Thyroid gland (tissue), 4 donors: ENCODE results near the gene ENDOG. TPM values are rescaled to one million over a fixed set of nuclear protein-coding genes. Genes with fewer than 3 reads are reported as not detected.
"Not testable (repeated sequence)": the region's sequence is repeated elsewhere in the genome, so short reads cannot be mapped to it uniquely, and the experiment has no call there.

Experiments
- DNase-seq, 2 donors: peaks; one replicate each; pipeline ENCODE4 v3.0.0-alpha.2; 2019
- H3K27ac ChIP-seq, 3 donors: fragments of 200-600 bp; sonication (generic); 1 replicate in 2 of 3; 2 replicates in 1 of 3; pipeline ENCODE4 v1.5.1; 2016 to 2019; ENCODE audit warnings: mild to moderate bottlenecking in 1 of 3, moderate library complexity in 1 of 3
- H3K27me3 ChIP-seq: fragments of 200-600 bp; sonication (generic); one replicate; pipeline ENCODE4 v1.5.1; 2019
- H3K36me3 ChIP-seq, 2 donors: fragments of 200-600 bp; sonication (generic); one replicate each; pipeline ENCODE4 v1.5.1; 2016 to 2019
- H3K4me1 ChIP-seq, 2 donors: fragments of 200-600 bp; sonication (generic); one replicate each; pipeline ENCODE4 v1.5.1; 2017 to 2019
- H3K4me3 ChIP-seq, 3 donors: fragments of 200-600 bp; sonication (generic); replicated peaks in 1 of 3; 1 replicate in 2 of 3; 2 replicates in 1 of 3; pipeline ENCODE4 v1.5.1; 2016; ENCODE audit warnings: mild to moderate bottlenecking in 1 of 3
- H3K9me3 ChIP-seq: fragments of 200-600 bp; sonication (generic); one replicate; pipeline ENCODE4 v1.5.1; 2017
- POLR2A ChIP-seq, 2 donors: fragments of 450-650 bp; IDR thresholded peaks; one replicate each; pipeline ENCODE4 v1.6.1; 2017; ENCODE audit warnings: antibody characterized with exemption in 2 of 2, mild to moderate bottlenecking in 2 of 2, moderate library complexity in 1 of 2
- WGBS, 2 donors: methylation state at CpG; one replicate each; pipeline ENCODE4 v1.1.5; 2017; 5-methylcytosine and 5-hydroxymethylcytosine counted together
- intact Hi-C: fragments of 100-400 bp; cut with DNase I; formaldehyde crosslinking; loops from one replicate; pipeline ENCODE4 v1.15.1; 2023
- total RNA-seq, 4 donors: library from RNA; depleted of rRNA; stranded (reverse); fragments of >200 nt; gene quantifications; one replicate each; pipeline ENCODE4 v1.2.3, GENCODE V29; 2016
- TF ChIP-seq, protein P1 (sequence below), 6 experiments: fragments of 200-600 bp in 3 of 6; fragments of 450-650 bp in 3 of 6; sonication (generic) in 3 of 6; IDR thresholded peaks; one replicate each; pipeline ENCODE4 v1.5.1; 2016 to 2019; ENCODE audit warnings: antibody characterized with exemption in 6 of 6, mild to moderate bottlenecking in 2 of 6, inconsistent platforms in 1 of 6, moderate library complexity in 1 of 6

ENDOG gene
- total RNA-seq, 4 donors from 2014 or later = 15.2 to 74.6 (median 40.1) TPM

DNA sequence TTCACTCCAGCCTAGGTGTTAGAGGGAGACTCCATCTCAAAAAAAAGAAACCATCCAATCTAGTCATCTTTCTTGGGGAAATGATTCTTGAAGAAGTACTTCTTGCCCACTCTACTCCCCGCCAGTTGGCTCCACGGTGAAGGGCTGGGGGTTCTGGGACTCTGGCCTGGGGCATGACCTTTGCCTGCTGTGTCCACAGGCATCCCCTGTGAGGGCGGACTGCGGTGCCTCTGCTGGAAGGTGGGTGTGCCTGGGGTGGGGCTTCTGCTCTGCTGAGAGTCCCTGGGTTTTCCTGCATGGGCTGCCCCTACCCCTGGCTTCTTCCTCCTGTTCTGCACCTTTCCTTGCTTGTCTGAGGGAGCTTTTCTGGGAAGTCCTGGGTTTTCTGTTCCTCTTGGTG, 27.8 kb upstream of the ENDOG start:
- TF ChIP-seq, protein P1, sequence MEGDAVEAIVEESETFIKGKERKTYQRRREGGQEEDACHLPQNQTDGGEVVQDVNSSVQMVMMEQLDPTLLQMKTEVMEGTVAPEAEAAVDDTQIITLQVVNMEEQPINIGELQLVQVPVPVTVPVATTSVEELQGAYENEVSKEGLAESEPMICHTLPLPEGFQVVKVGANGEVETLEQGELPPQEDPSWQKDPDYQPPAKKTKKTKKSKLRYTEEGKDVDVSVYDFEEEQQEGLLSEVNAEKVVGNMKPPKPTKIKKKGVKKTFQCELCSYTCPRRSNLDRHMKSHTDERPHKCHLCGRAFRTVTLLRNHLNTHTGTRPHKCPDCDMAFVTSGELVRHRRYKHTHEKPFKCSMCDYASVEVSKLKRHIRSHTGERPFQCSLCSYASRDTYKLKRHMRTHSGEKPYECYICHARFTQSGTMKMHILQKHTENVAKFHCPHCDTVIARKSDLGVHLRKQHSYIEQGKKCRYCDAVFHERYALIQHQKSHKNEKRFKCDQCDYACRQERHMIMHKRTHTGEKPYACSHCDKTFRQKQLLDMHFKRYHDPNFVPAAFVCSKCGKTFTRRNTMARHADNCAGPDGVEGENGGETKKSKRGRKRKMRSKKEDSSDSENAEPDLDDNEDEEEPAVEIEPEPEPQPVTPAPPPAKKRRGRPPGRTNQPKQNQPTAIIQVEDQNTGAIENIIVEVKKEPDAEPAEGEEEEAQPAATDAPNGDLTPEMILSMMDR (IDR thresholded peaks at IDR 0.05) = no peak
- TF ChIP-seq POLR2A (IDR thresholded peaks at IDR 0.05) = no peak
- DNase-seq = no peak
- peaks cover 26 to 29% of the 10 kb centered on the region in 2 donors for H3K36me3 ChIP-seq
- intact Hi-C loops = no loop called here
- H3K27me3 ChIP-seq = no peaks in the 10 kb centered on the region
- no peak overlapping the region for H3K27ac ChIP-seq
- 86 to 89% methylated on average over 4 of the region's 4 CpGs for WGBS, 2 donors
- peaks cover 8 to 12% of the 10 kb centered on the region in 2 donors for H3K4me1 ChIP-seq
- H3K4me3 ChIP-seq = no peak overlapping the region
- no peaks in the 10 kb centered on the region for H3K9me3 ChIP-seq

GRCh38 chr9:128792134-128792533, 26.2 kb upstream of the ENDOG start:
- WGBS, 2 donors = 91 to 99% methylated on average over 7 to 9 of the region's 9 CpGs
- intact Hi-C loops = no loop called here
- TF ChIP-seq POLR2A (IDR thresholded peaks at IDR 0.05) = no peak
- TF ChIP-seq, protein P1 (IDR thresholded peaks at IDR 0.05) = no peak
- Histone ChIP-seq H3K4me1 (peaks cover 7 to 8% of the 10 kb centered on the region in 2 donors), H3K9me3 (no peaks in the 10 kb centered on the region), H3K27ac (no peak overlapping the region), H3K36me3 (peaks cover 32 to 35% of the 10 kb centered on the region in 2 donors), H3K27me3 (no peaks in the 10 kb centered on the region), H3K4me3 (no peak overlapping the region)
- no peak for DNase-seq

DNA sequence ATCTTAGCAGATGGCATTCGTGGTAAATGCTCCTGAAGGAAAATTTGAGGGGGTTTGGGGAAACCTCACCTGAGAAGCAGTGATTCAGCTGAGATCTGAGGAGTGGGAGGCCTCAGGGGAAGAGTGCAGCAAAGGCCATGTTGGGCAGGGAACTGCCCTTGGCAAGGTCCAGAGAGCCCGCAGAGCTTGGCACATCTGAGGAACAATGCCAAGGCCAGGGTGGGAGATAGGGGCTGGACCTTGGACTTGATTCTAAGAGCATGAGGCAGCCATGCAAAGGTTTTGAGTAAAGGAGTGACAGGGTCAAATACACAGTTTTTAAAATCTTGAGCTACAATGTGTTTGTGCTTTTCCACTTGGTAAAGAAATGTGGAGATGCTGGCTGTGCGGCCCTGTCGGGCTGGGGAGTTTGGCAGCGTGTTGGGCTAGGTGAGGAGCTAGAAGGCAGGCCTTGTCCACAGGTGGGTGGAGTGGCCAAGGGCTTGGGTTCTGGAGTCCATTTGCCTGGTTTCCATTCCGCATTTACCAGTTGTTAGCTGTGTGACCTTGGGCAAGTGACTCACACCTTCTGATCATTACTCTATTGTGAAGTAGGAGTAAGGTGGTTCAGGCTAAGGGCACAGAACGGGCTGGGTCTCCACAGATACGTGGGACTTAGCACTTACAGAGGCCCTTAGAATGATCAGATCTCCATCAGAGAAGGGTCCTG, 25.2 kb upstream of the ENDOG start:
- WGBS, 2 donors = 92 to 96% methylated on average over 8 of the region's 8 CpGs
- intact Hi-C loops = no loop called here
- H3K36me3 ChIP-seq = peaks cover 40 to 45% of the 10 kb centered on the region in 2 donors

GRCh38 chr9:128794961-128795360, 23.3 kb upstream of the ENDOG start:
- H3K9me3 ChIP-seq, H3K4me1 ChIP-seq, H3K4me3 ChIP-seq, intact Hi-C loops, H3K27me3 ChIP-seq, H3K27ac ChIP-seq, DNase-seq: not testable (repeated sequence)
- peaks cover 48 to 59% of the 10 kb centered on the region in 2 donors for H3K36me3 ChIP-seq
- 45 to 50% methylated on average over 2 of the region's 2 CpGs for WGBS, 2 donors

More for the DNA sequence above, 25.2 kb upstream of the ENDOG start:
- TF ChIP-seq POLR2A (IDR thresholded peaks at IDR 0.05) = no peak
- TF ChIP-seq, protein P1 (IDR thresholded peaks at IDR 0.05) = no peak
- H3K4me1 ChIP-seq = peaks cover 3% of the 10 kb centered on the region in 2 donors
- H3K9me3 ChIP-seq = no peaks in the 10 kb centered on the region
- H3K27me3 ChIP-seq = no peaks in the 10 kb centered on the region
- no peak overlapping the region for H3K27ac ChIP-seq
- no peak for DNase-seq
- H3K4me3 ChIP-seq = no peak overlapping the region

GRCh38 chr9:128798896-128799295, 19.4 kb upstream of the ENDOG start:
- Histone ChIP-seq H3K4me1 (no peaks in the 10 kb centered on the region), H3K4me3 (no peak overlapping the region), H3K9me3 (no peaks in the 10 kb centered on the region), H3K27me3 (no peaks in the 10 kb centered on the region), H3K36me3 (peaks cover 37 to 58% of the 10 kb centered on the region in 2 donors), H3K27ac (no peak overlapping the region)
- no peak for TF ChIP-seq POLR2A (IDR thresholded peaks at IDR 0.05)
- TF ChIP-seq, protein P1 (IDR thresholded peaks at IDR 0.05) = no peak
- intact Hi-C loops = no loop called here
- no peak for DNase-seq
- WGBS, 2 donors = 92 to 95% methylated on average over 8 of the region's 8 CpGs
